HEK293T (cell line): ENCODE results near the gene RGSL1.

Experiments
- CTCF ChIA-PET: fragments of 350-600 bp; formaldehyde crosslinking; extraction: SDS; loops from one replicate; lab custom pipeline; 2021; ENCODE audit warnings: antibody characterized with exemption, inconsistent platforms; lab: Yijun Ruan, JAX
- POLR2A ChIA-PET: fragments of 350-600 bp; formaldehyde crosslinking; extraction: SDS; loops from one replicate; lab custom pipeline; 2020; ENCODE audit warnings: antibody characterized with exemption, inconsistent platforms; lab: Yijun Ruan, JAX
- DNase-seq: peaks from one replicate; pipeline ENCODE4 v3.0.0; 2012; ENCODE audit warnings: mixed read lengths; ENCODE audit errors: extremely low spot score
- ARNT ChIP-seq: fragments of 450-650 bp; IDR thresholded peaks from 2 replicates; pipeline ENCODE4 v1.6.1; 2017; ENCODE audit warnings: mild to moderate bottlenecking
- BHLHE40 ChIP-seq: fragments of 450-650 bp; IDR thresholded peaks from 2 replicates; pipeline ENCODE4 v1.6.1; 2016; ENCODE audit warnings: mild to moderate bottlenecking, moderate library complexity, borderline replicate concordance
- CTBP1 ChIP-seq: fragments of 450-650 bp; IDR thresholded peaks from 2 replicates; pipeline ENCODE4 v1.6.1; 2016; ENCODE audit warnings: borderline replicate concordance
- ELF4 ChIP-seq: fragments of 450-650 bp; IDR thresholded peaks from 2 replicates; pipeline ENCODE4 v1.6.1; 2017; ENCODE audit warnings: antibody characterized with exemption
- FOXA1 ChIP-seq: fragments of 450-650 bp; IDR thresholded peaks from 2 replicates; pipeline ENCODE4 v1.6.1; 2016; ENCODE audit warnings: mild to moderate bottlenecking
- FOXK2 ChIP-seq: fragments of 450-650 bp; IDR thresholded peaks from 2 replicates; pipeline ENCODE4 v1.6.1; 2016; ENCODE audit warnings: mild to moderate bottlenecking
- FOXM1 ChIP-seq: fragments of 450-650 bp; IDR thresholded peaks from 2 replicates; pipeline ENCODE4 v1.6.1; 2017; ENCODE audit warnings: mild to moderate bottlenecking, borderline replicate concordance
- HDGF ChIP-seq: fragments of 450-650 bp; IDR thresholded peaks from 2 replicates; pipeline ENCODE4 v1.6.1; 2017; ENCODE audit warnings: antibody characterized with exemption, borderline replicate concordance
- L3MBTL2 ChIP-seq: fragments of 450-650 bp; conservative IDR thresholded peaks from 2 replicates; pipeline ENCODE4 v1.6.1; 2016; ENCODE audit warnings: mild to moderate bottlenecking
- LEF1 ChIP-seq: fragments of 450-650 bp; IDR thresholded peaks from 2 replicates; pipeline ENCODE4 v1.6.1; 2017; ENCODE audit warnings: mild to moderate bottlenecking, borderline replicate concordance
- NFRKB ChIP-seq: fragments of 450-650 bp; IDR thresholded peaks from 2 replicates; pipeline ENCODE4 v1.6.1; 2016; ENCODE audit warnings: mild to moderate bottlenecking, moderate library complexity
- PKNOX1 ChIP-seq: fragments of 450-650 bp; IDR thresholded peaks from 2 replicates; pipeline ENCODE4 v1.6.1; 2016
- SP1 ChIP-seq: fragments of 450-650 bp; IDR thresholded peaks from 2 replicates; pipeline ENCODE4 v1.6.1; 2017
- SUZ12 ChIP-seq: fragments of 450-650 bp; IDR thresholded peaks from 2 replicates; pipeline ENCODE4 v1.6.1; 2016; ENCODE audit warnings: mild to moderate bottlenecking
- TARDBP ChIP-seq: fragments of 450-650 bp; IDR thresholded peaks from 2 replicates; pipeline ENCODE4 v1.6.1; 2016
- ZNF384 ChIP-seq: fragments of 450-650 bp; IDR thresholded peaks from 2 replicates; pipeline ENCODE4 v1.6.1; 2016

Gene RGSL1

GRCh38 chr1:182552527-182552926 is 102.6 kb downstream of the RGSL1 start:
- CTCF ChIA-PET = no interaction called here

GRCh38 chr1:182555493-182555892 is 105.5 kb downstream of the RGSL1 start:
- ChIA-PET CTCF (no interaction called here), POLR2A (no interaction called here)
- no peak for DNase-seq
- TF ChIP-seq TARDBP (no peak), PKNOX1 (no peak), ZNF384 (no peak), SP1 (no peak), NFRKB (no peak), HDGF (no peak), ELF4 (no peak), SUZ12 (no peak)

More at GRCh38 chr1:182552527-182552926, 102.6 kb downstream of the RGSL1 start:
- TF ChIP-seq L3MBTL2 (no peak), ARNT (no peak), ELF4 (no peak), NFRKB (no peak), FOXM1 (no peak), LEF1 (no peak), TARDBP (no peak), FOXK2 (no peak), HDGF (no peak)
- POLR2A ChIA-PET = no interaction called here
- DNase-seq = no peak

- TF ChIP-seq LEF1 = no peak
- TF ChIP-seq L3MBTL2 = no peak
- no peak for TF ChIP-seq ARNT
- TF ChIP-seq HDGF = no peak
- TF ChIP-seq CTBP1 = no peak
- TF ChIP-seq SP1 = no peak
- TF ChIP-seq ELF4 = no peak
- TF ChIP-seq FOXA1 = no peak
- TF ChIP-seq FOXM1 = no peak
- TF ChIP-seq SUZ12 = no peak
- no peak for TF ChIP-seq TARDBP
- TF ChIP-seq NFRKB = no peak
- no peak for TF ChIP-seq BHLHE40
- no peak for TF ChIP-seq PKNOX1
- TF ChIP-seq ZNF384 = no peak
- DNase-seq = no peak
- POLR2A ChIA-PET = no interaction called here
- CTCF ChIA-PET = no interaction called here
Observed at GRCh38 chr1:182556279-182556678, 106.3 kb downstream of the RGSL1 start.

- POLR2A ChIA-PET = no interaction called here
- no peak for DNase-seq
- CTCF ChIA-PET = no interaction called here
- TF ChIP-seq ELF4 (no peak), L3MBTL2 (no peak), CTBP1 (no peak), ARNT (no peak), FOXA1 (no peak), PKNOX1 (no peak), TARDBP (no peak), FOXK2 (no peak), ZNF384 (no peak)
Observed at GRCh38 chr1:182560392-182560984, 110.5 kb downstream of the RGSL1 start.

GRCh38 chr1:182561456-182561855 is 111.5 kb downstream of the RGSL1 start:
- TF ChIP-seq FOXK2 (no peak), ARNT (no peak), CTBP1 (no peak), HDGF (no peak), PKNOX1 (no peak), SP1 (no peak), SUZ12 (no peak), NFRKB (no peak), ELF4 (no peak), BHLHE40 (no peak), FOXM1 (no peak)
- CTCF ChIA-PET = no interaction called here
- POLR2A ChIA-PET = no interaction called here

GRCh38 chr1:182563095-182563494 is 113.1 kb downstream of the RGSL1 start:
- CTCF ChIA-PET = no interaction called here

More at GRCh38 chr1:182561456-182561855, 111.5 kb downstream of the RGSL1 start:
- DNase-seq = no peak

More at GRCh38 chr1:182563095-182563494, 113.1 kb downstream of the RGSL1 start:
- no peak for TF ChIP-seq L3MBTL2
- POLR2A ChIA-PET = no interaction called here
- no peak for DNase-seq
